Coronary artery (tissue), 2 donors: ENCODE data around the gene TMEM132C.

Experiments
- DNase-seq: peaks from one replicate; pipeline ENCODE4 v3.0.0-alpha.2; 2017; ENCODE audit warnings: low spot score
- H3K27ac ChIP-seq, 2 donors: fragments of 200-600 bp; sonication (generic); one replicate each; pipeline ENCODE4 v1.5.1; 2016 to 2019
- H3K4me3 ChIP-seq: fragments of 200-600 bp; sonication (generic); 2 replicates; pipeline ENCODE4 v1.5.1; 2016; ENCODE audit warnings: mild to moderate bottlenecking, moderate library complexity
- CTCF ChIP-seq: fragments of 200-600 bp; sonication (generic); IDR thresholded peaks from one replicate; pipeline ENCODE4 v1.5.1; 2019; ENCODE audit warnings: antibody characterized with exemption

TMEM132C gene

GRCh38 chr12:128606538-128606937 is 339.6 kb downstream of the TMEM132C start:
- DNase-seq: no peak
- Histone ChIP-seq H3K4me3 (no peak overlapping the region), H3K27ac (no peak overlapping the region)
- TF ChIP-seq CTCF: no peak

DNA sequence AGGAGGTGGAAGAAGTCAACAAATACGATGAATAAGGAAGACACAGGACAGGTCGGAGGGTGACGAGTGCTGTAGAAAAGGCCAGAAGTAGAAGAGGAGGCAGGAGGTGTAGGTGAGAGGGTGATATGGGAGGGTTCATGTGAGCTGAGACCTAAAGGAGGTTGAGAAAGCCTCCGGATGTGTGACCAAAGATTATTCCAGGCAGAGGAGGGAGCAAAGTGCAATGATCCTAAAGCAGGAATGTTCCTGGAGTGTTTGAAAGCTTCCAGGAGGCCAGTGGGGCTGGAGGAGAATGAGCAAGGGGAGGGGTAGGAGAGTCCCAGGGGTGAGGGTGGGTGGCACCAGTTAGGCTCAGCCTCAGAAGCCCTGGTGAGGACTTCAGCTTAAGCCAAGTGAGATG is 340.0 kb downstream of the TMEM132C start:
- no peak overlapping the region for H3K4me3 ChIP-seq
- no peak for DNase-seq
- no peak for TF ChIP-seq CTCF
- H3K27ac ChIP-seq: no peak overlapping the region

DNA sequence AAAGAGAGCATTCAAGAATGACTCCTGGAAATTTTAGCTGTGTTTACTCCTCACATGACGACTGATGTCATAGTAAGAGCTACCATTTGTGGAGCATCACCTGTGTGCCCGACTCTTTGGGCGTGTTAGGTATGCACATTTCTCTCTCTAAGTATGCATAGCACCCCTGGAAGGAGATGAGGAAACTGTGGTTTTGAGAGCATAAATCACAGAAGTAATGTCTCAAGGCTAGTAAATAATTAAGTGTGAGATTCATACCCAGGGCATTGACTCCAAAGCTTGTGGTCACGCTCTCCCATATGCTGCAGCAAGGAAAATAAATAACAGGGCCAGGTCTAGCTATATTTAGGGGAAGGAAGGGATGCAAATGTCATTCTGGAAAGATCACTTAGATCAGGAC is 340.7 kb downstream of the TMEM132C start:
- no peak for DNase-seq
- Histone ChIP-seq H3K27ac (no peak overlapping the region), H3K4me3 (no peak overlapping the region)
- TF ChIP-seq CTCF: no peak

GRCh38 chr12:128609861-128610260 is 342.9 kb downstream of the TMEM132C start:
- Histone ChIP-seq H3K4me3 (no peak overlapping the region), H3K27ac (no peak overlapping the region)
- no peak for TF ChIP-seq CTCF
- no peak for DNase-seq

- TF ChIP-seq CTCF: no peak
- DNase-seq: no peak
- H3K4me3 ChIP-seq: no peak overlapping the region
- H3K27ac ChIP-seq: no peak overlapping the region
Measured at GRCh38 chr12:128611736-128612135, 344.8 kb downstream of the TMEM132C start.

DNA sequence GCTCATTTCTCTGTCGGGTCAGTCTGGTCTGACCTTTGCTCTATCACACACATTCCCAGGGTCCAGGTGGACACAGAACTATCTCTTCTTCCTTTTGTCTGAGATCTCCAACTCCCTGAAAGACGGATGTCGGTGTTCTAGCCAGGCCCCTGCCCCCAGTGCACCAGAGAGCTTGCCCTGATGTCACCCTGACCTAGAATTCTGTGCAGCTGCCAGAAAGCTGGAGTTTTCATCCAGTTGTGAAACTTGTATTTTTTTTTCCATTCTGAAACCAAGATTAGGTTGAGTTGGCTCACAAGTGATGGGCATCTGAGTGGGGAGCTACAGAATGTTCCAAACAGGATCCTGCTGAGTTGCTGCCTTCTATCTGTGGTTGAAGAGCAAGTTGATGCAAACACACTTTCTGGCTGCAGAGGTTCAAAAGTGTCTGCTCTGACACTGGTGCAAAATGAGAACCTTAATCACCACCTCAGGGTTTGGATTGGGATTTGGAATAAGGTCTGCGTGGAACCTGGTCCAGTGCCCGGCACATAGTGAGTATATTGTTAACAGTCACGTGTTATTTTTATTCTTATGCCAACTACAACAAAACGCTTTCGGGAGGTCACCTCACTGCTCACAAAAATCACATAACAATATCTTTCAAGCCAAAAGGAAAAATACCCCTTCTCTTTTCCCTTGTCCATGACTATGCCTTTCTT is 345.3 kb downstream of the TMEM132C start:
- H3K27ac ChIP-seq: no peak overlapping the region
- H3K4me3 ChIP-seq: no peak overlapping the region
- DNase-seq: no peak
- TF ChIP-seq CTCF: no peak

DNA sequence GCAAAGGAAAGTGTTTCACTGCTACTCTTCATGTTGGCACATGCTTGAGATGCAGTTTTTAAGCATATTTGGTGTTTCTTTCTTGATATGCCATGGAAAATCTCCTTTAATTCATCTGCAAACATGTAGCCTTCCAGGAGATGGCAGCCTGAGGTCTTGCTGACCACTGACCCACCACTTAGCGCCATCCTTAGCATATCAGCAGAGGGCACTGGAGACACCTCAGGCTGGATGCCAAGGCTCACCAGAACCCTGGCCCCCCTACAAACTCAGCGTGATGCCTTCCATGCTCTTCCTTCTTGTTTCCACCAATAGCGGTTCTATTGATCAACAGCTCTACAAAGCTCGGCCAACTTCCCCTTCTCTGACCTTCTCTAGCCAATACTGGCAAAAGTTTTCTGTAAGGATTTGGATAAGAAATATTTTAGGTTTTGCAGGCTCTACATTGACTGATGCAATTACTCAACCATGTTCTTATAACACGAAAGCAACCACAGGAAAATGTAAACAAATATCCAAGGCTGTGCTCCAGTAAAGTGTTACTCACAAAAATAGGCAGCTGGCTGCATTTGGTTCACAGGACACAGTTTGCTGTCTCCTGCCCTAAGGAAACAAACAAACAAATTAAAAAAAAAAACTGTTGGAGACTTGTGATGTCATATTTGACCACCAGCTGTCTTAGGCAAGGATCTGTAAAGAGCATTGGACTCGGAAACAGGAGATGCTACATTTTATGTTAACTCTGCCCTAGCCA is 347.0 kb downstream of the TMEM132C start:
- no peak overlapping the region for H3K27ac ChIP-seq
- no peak for DNase-seq
- no peak for TF ChIP-seq CTCF
- H3K4me3 ChIP-seq: no peak overlapping the region
